ENCODE data around the gene SERPINF2.
"Not testable (repeated sequence)": the region's sequence is repeated elsewhere in the genome, so short reads cannot be mapped to it uniquely, and the experiment has no call there.

The SERPINF2 gene

DNA sequence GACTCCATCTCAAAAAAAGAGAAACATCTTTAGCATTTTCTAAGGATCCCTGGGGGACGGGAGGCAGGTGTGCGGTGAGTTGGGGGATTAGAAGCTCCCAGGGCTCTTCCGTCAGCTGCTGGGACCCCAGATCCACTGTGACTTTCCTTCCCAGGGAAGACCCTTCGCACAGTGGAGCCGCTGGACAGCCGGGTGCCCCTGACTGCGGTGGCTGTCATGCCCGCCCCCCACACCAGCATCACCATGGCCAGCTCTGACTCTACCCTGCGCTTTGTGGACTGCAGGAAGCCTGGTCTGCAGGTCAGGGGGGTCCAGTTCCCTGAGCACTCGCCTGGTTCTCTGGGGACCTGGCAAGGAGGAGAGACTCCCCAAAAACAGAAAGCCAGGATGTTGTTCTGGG is 7.3 kb upstream of the SERPINF2 start:
- no peak for DNase-seq (ENCODE audit: low spot score)

DNA sequence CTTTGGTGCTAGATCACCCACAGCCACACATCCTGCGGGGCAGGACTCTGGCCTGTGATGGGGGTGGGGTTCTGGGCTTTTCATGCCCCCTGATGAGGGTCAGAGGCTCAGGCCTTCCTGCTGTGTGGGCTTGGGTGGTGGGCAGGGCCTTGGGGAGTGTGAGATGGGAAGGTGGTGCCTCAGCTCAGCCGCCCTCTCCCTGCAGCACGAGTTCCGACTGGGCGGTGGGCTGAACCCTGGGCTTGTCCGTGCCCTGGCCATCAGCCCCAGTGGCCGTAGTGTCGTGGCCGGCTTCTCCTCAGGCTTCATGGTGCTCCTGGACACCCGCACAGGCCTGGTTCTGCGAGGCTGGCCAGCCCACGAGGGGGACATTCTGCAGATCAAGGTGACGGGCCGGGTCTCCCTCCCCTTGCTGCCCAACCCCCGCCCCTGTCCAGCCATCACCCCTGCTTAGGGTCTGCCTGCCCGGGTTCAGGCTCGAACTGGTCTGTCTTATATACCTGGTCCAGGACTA is 6.8 kb upstream of the SERPINF2 start:
- peak; percentile 63 for DNase-seq (ENCODE audit: low spot score)

- no peak for DNase-seq (ENCODE audit: low spot score)
These were observed 6.1 kb upstream of the SERPINF2 start for GRCh38 chr17:1736348-1737281.

DNA sequence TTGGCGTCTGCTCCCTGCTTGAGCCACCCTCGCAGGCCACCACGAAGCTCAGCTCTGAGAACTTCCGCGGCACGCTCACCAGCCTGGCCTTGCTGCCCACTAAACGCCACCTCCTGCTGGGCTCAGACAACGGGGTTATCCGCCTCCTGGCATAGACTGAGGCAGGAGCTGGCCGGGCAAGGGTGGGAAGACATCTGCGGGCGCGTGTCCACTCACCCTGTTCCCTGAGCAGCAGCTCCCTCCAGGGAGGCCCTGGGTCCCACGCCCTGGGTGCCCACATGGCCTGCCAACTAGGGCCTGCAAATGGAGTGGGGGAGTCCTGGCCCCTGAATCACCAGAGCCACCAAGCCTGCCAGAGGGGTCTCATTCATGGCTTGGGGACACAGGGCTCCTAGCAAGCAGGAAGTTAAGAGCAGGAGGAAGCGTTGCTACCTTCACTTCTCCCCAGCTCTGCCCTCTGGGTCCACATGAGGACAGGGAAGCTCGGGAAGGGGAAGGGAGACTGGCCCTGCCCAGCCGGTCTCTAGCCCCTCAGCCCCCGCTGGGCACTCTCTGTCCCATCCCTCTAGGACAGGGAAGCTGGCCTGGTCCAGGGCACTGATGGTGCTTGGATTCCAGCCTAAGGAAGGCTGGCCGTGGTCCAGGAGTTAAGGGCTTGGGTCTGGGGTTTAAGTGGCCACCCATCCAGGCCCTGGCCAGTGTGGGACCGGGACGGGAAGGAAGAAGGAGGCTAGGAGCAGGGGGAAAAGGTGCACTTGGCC is 5.0 kb upstream of the SERPINF2 start:
- DNase-seq (ENCODE audit: low spot score): no peak

DNA sequence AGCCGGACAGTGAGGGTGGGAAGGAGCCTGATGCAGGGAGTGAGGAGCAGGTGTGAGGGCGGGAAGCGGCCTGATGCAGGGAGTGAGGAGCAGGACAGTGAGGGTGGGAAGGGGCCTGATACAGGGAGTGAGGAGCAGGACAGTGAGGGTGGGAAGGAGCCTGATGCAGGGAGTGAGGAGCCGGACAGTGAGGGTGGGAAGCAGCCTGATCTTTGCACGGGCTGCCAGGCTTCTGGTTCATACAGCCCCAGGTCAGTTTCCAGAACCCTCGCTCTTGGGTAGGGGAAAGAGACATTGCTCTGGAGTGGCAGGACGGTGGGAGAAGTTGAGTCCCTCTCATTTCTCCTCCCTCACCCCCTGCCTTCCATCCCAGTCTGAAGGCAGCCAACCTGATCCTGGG is 772 bp upstream of the SERPINF2 start:
- not testable (repeated sequence) for DNase-seq (ENCODE audit: low spot score)

DNA sequence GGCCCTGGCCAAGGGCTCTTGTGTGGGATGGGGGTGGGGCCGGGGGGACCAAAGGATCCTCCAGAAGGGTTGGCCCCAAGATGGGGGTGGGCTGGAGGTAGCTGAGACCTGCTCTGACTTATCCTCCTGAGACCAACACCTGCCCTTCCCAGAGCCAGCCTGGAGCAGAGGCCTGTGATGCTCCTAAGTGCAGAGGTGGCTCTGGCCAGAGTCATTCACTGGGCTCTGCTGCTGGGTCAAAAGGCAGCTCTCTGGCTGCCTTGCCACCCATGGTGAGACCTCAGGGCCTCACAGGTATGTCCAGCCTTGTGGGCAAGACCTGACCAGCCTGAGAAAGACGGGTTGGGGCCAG is 393 bp downstream of the SERPINF2 start:
- DNase-seq (ENCODE audit: low spot score): peak; percentile 63

GRCh38 chr17:1744551-1745512 is 2.2 kb downstream of the SERPINF2 start:
- DNase-seq (ENCODE audit: low spot score): no peak

DNA sequence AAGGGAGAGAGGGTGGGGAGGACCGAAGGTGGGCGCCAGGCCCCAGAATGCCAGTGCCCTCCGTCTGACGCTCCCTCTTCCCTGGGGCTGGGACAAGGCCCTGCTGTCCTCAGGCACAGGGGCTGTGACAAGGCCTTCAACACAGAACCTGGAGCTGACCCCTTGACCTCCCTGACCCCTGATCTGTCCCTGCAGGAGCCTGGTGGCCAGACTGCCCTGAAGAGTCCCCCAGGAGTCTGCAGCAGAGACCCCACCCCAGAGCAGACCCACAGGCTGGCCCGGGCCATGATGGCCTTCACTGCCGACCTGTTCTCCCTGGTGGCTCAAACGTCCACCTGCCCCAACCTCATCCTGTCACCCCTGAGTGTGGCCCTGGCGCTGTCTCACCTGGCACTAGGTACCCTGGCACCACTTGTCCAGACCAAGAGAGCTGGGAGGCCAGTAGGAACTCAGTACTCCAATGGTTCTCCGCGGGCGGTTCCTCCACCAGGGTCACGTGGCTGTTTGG is 2.9 kb downstream of the SERPINF2 start:
- DNase-seq (ENCODE audit: low spot score): no peak

DNA sequence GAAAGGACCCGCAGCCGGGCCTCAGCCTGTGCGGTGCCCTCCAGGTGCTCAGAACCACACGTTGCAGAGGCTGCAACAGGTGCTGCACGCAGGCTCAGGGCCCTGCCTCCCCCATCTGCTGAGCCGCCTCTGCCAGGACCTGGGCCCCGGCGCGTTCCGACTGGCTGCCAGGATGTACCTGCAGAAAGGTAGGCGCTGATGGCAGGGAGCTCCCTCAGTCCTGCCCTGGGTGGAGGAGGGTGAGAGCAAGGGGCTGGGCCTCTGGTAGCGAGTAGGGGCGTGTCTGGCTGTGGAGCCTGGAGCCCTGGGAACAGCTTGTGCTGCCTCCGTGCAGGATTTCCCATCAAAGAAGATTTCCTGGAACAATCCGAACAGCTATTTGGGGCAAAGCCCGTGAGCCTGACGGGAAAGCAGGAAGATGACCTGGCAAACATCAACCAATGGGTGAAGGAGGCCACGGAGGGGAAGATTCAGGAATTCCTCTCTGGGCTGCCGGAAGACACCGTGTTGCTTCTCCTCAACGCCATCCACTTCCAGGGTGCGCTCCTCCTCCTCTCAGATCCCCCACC is 4.4 kb downstream of the SERPINF2 start:
- DNase-seq (ENCODE audit: low spot score): no peak

- DNase-seq (ENCODE audit: low spot score): no peak
These were observed 8.0 kb downstream of the SERPINF2 start for GRCh38 chr17:1750628-1751027.

DNA sequence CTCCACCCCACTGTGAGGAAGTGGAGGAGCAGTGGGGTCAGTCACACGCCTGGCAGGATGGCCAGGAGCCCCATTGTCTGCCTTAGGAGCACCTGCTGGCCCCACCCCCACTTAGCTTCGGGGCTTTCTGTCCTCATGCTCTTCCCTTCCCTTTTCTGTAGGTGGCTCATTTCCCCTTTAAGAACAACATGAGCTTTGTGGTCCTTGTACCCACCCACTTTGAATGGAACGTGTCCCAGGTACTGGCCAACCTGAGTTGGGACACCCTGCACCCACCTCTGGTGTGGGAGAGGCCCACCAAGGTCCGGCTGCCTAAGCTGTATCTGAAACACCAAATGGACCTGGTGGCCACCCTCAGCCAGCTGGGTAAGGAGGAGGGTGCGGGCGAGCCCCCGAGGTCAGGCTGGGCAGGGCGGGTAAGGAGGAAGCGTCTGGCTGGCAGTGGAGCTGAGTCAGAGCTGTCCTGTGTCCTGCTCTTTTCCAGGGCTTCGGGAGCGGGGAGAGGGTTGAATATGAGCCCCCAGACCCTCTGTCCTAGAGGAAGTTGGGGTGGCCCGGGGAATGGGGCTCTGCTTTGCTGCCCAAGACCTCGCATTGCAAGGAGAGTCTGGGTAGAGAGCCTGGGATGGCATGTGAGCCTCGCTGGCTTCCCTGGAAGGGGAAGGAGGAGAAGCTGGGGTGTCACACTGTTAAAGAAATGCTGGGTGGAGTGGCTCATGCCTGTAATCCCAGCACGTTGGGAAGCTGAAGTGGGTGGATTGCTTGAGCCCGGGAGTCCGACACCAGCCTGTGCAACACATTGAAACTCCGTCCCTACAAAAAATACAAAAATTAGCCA is 10.0 kb downstream of the SERPINF2 start:
- DNase-seq (ENCODE audit: low spot score): no peak

GRCh38 chr17:1753767-1754429 is 11.2 kb downstream of the SERPINF2 start:
- no peak for DNase-seq (ENCODE audit: low spot score)

DNA sequence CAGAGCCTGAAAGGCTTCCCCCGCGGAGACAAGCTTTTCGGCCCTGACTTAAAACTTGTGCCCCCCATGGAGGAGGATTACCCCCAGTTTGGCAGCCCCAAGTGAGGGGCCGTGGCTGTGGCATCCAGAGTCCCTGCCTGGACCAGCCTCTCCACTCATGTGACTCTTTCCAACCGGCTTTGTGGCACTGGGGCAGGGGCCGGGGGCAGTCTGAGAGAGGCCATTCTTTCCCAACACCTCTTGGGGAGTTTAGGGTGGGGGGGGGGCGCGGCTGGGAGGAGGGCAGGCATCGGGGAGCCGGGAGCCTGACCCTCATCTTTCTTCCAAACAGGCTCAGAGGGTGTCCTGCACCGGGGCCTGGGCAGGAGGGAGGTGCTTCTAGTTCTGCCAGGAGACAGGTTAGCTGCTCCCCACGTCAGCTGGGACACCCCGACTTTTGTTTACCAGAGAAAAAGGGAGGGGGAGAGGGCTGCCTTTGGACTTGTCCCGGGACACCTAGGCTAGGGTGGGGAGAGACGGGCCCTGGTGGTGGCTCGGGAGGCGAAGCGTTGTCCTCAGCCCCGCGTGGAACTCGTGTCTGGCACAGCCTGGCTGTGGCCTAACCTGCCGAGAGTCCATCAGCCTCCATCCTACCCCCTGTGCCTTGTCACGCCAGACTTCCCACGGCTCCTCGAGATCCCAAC is 11.9 kb downstream of the SERPINF2 start:
- no peak for DNase-seq (ENCODE audit: low spot score)

GRCh38 chr17:1755252-1755826 is 12.7 kb downstream of the SERPINF2 start:
- no peak for DNase-seq (ENCODE audit: low spot score)

DNA sequence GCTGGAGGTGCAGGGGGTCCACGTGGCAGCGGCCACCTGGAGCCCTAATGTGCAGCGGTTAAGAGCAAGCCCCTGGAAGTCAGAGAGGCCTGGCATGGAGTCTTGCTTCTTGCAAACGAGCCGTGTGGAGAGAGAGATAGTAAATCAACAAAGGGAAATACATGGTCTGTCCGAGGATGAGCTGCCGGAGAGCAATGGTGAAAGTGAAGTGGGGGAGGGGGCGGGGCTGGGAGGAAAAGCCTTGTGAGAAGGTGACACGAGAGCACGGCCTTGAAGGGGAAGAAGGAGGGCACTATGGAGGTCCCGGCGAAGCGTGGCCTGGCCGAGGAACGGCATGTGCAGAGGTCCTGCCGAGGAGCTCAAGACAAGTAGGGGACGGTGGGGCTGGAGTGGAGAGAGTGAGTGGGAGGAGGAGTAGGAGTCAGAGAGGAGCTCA is 13.2 kb downstream of the SERPINF2 start:
- DNase-seq (ENCODE audit: low spot score): no peak

- DNase-seq (ENCODE audit: low spot score): no peak
These were observed 16.1 kb downstream of the SERPINF2 start for GRCh38 chr17:1758807-1759206.

DNA sequence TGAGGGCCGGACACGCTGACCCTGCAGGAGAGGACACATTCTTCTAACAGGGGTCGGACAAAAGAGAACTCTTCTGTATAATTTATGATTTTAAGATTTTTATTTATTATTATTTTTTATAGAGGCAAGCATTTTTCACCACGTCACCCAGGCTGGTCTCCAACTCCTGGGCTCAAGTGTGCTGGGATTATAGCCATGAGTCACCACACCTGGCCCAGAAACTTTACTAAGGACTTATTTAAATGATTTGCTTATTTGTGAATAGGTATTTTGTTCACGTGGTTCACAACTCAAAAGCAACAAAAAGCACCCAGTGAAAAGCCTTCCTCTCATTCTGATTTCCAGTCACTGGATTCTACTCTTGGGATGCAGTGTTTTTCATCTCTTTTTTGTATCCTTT is 16.9 kb downstream of the SERPINF2 start:
- no peak for DNase-seq (ENCODE audit: low spot score)

DNA sequence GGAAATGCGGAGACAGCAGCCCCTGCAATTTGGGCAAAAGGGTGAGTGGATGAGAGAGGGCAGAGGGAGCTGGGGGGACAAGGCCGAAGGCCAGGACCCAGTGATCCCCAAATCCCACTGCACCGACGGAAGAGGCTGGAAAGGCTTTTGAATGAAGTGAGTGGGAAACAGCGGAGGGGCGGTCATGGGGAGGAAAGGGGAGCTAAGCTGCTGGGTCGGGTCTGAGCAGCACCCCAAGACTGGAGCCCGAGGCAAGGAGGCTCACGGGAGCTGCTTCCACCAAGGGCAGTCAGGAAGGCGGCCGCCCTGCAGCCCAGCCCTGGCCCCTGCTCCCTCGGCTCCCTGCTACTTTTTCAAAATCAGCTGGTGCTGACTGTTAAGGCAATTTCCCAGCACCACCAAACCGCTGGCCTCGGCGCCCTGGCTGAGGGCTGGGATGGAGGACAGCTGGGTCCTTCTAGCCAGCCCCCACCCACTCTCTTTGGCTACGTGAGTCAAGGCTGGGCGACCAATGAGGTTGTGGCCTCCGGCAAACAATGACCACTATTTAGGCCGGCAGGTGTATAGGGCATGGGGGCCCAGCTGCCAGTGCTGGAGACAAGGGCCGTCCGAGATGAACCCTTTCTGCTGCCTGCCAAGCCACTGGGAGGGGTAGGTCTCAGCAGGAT is 19.7 kb downstream of the SERPINF2 start:
- DNase-seq (ENCODE audit: low spot score): peak; percentile 76

All from left forelimb (tissue), 1 donor.